Neuronal stem cell (in vitro differentiated cells): ENCODE measurements around the gene PRAMEF11. TPM values are rescaled to one million over a fixed set of nuclear protein-coding genes. Genes with fewer than 3 reads are reported as not detected.
"Not testable (repeated sequence)": the region's sequence is repeated elsewhere in the genome, so short reads cannot be mapped to it uniquely, and the experiment has no call there.

ENCODE experiments used
- DNase-seq: peaks from one replicate; pipeline ENCODE4 v3.0.0-alpha.2; 2013; ENCODE audit warnings: low spot score
- H2AFZ ChIP-seq: one replicate; pipeline ENCODE4 v1.6.1; 2013; ENCODE audit warnings: mild to moderate bottlenecking, low read length, inconsistent platforms
- H2AK5ac ChIP-seq: 2 replicates; pipeline ENCODE4 v1.6.1; 2013; ENCODE audit warnings: low read depth, mild to moderate bottlenecking, inconsistent platforms, low read length, moderate library complexity, mixed read lengths
- H2BK120ac ChIP-seq: 2 replicates; pipeline ENCODE4 v1.6.1; 2013; ENCODE audit warnings: low read depth, mild to moderate bottlenecking, inconsistent platforms, low read length, moderate library complexity, mixed read lengths
- H2BK12ac ChIP-seq: one replicate; pipeline ENCODE4 v1.6.1; 2013; ENCODE audit warnings: low read length, inconsistent platforms
- H2BK15ac ChIP-seq: 2 replicates; pipeline ENCODE4 v1.6.1; 2013; ENCODE audit warnings: mild to moderate bottlenecking, low read length, inconsistent platforms, mixed read lengths
- H2BK5ac ChIP-seq: one replicate; pipeline ENCODE4 v1.6.1; 2013; ENCODE audit warnings: inconsistent platforms, mild to moderate bottlenecking, low read length, moderate library complexity
- H3K14ac ChIP-seq: one replicate; pipeline ENCODE4 v1.6.1; 2013; ENCODE audit warnings: low read length, inconsistent platforms
- H3K18ac ChIP-seq: 2 replicates; pipeline ENCODE4 v1.6.1; 2013; ENCODE audit warnings: low read length, inconsistent platforms
- H3K23ac ChIP-seq: 2 replicates; pipeline ENCODE4 v1.6.1; 2013; ENCODE audit warnings: low read depth, mild to moderate bottlenecking, mixed read lengths, low read length, inconsistent platforms; ENCODE audit not compliant: poor library complexity
- H3K27ac ChIP-seq: replicated peaks from 3 replicates; pipeline ENCODE4 v1.5.1; 2013; ENCODE audit warnings: low read length, inconsistent platforms
- H3K27me3 ChIP-seq, 3 experiments: 2 replicates each; pipeline ENCODE4 v1.6.1; 2013; ENCODE audit warnings: low read length in 3 of 3, mild to moderate bottlenecking in 2 of 3, inconsistent platforms in 1 of 3, low read depth in 1 of 3, mixed read lengths in 1 of 3, moderate library complexity in 1 of 3; ENCODE audit not compliant: control insufficient read depth in 3 of 3, insufficient read depth in 3 of 3
- H3K36me3 ChIP-seq, 2 donors: replicated peaks in 1 of 2; 2 replicates each; pipeline ENCODE4 v1.6.1; 2013; ENCODE audit warnings: low read length in 2 of 2; ENCODE audit not compliant: control insufficient read depth in 2 of 2, insufficient read depth in 2 of 2
- H3K4ac ChIP-seq: 2 replicates; pipeline ENCODE4 v1.6.1; 2013; ENCODE audit warnings: inconsistent platforms, mild to moderate bottlenecking, low read length, moderate library complexity
- H3K4me1 ChIP-seq, 2 donors: 1 replicate in 1 of 2; 2 replicates in 1 of 2; pipeline ENCODE4 v1.6.1; 2013; ENCODE audit warnings: low read length in 2 of 2, low read depth in 1 of 2; ENCODE audit not compliant: control insufficient read depth in 2 of 2, insufficient read depth in 1 of 2
- H3K4me2 ChIP-seq: one replicate; pipeline ENCODE4 v1.6.1; 2013; ENCODE audit warnings: mild to moderate bottlenecking, low read length, inconsistent platforms; ENCODE audit not compliant: insufficient read depth, poor library complexity, severe bottlenecking
- H3K4me3 ChIP-seq, 2 donors: 2 replicates each; pipeline ENCODE4 v1.5.1; 2013; ENCODE audit warnings: low read length in 2 of 2, mild to moderate bottlenecking in 2 of 2, inconsistent platforms in 1 of 2, moderate library complexity in 1 of 2
- H3K79me1 ChIP-seq: one replicate; pipeline ENCODE4 v1.6.1; 2013; ENCODE audit warnings: low read depth, mild to moderate bottlenecking, inconsistent platforms, low read length, moderate library complexity
- H3K9ac ChIP-seq: one replicate; pipeline ENCODE4 v1.6.1; 2013; ENCODE audit warnings: mild to moderate bottlenecking, low read depth, low read length, inconsistent platforms; ENCODE audit not compliant: poor library complexity
- H3K9me3 ChIP-seq, 2 donors: replicated peaks in 1 of 2; 2 replicates each; pipeline versions ENCODE3 to v1.6.1; 2013; ENCODE audit warnings: low read length in 2 of 2, mild to moderate bottlenecking in 2 of 2, inconsistent platforms in 1 of 2, low read depth in 1 of 2, mixed read lengths in 1 of 2, moderate library complexity in 1 of 2; ENCODE audit not compliant: control insufficient read depth in 2 of 2, insufficient read depth in 1 of 2
- H4K8ac ChIP-seq: one replicate; pipeline ENCODE4 v1.6.1; 2013; ENCODE audit warnings: low read depth, mild to moderate bottlenecking, inconsistent platforms, low read length, moderate library complexity
- H4K91ac ChIP-seq: one replicate; pipeline ENCODE4 v1.6.1; 2013; ENCODE audit warnings: low read length, low read depth, mild to moderate bottlenecking, inconsistent platforms; ENCODE audit not compliant: poor library complexity
- WGBS, 2 donors: extraction: QIAGEN DNeasy Blood & Tissue Kit; methylation state at CpG; one replicate each; pipeline ENCODE4 v1.1.7; 2013; ENCODE audit warnings: missing lambda C conversion rate in 2 of 2, mixed read lengths in 1 of 2; ENCODE audit not compliant: insufficient read length in 2 of 2, insufficient replicate concordance in 1 of 2; ENCODE audit errors: extremely low coverage in 2 of 2; 5-methylcytosine and 5-hydroxymethylcytosine counted together
- polyA plus RNA-seq, 2 experiments: library from polyadenylated mRNA; stranded (reverse); fragments of 200-250 nt; gene quantifications; one replicate each; pipeline ENCODE4 v1.2.3, GENCODE V29; 2013

The PRAMEF11 gene
- polyA plus RNA-seq (2013, experiment 1 of 2) = not detected
- not detected for polyA plus RNA-seq (2013, experiment 2 of 2)

GRCh38 chr1:12831310-12831709, at the start of gene PRAMEF11:
Gene PRAMEF11, minus strand, starts transcription at chr1:12831410. Its CDS starts 2,621 bp downstream, at chr1:12828789.
- not testable (repeated sequence) for H3K4ac ChIP-seq, H2BK120ac ChIP-seq, H3K9ac ChIP-seq, H2BK5ac ChIP-seq, H2AFZ ChIP-seq, H3K27me3 ChIP-seq, H4K91ac ChIP-seq, H2AK5ac ChIP-seq, DNase-seq, H3K36me3 ChIP-seq, H3K4me1 ChIP-seq, H3K27ac ChIP-seq, H3K23ac ChIP-seq, H3K14ac ChIP-seq, H3K79me1 ChIP-seq, H4K8ac ChIP-seq, H3K4me3 ChIP-seq, H3K18ac ChIP-seq, H3K9me3 ChIP-seq, H3K4me2 ChIP-seq, H2BK15ac ChIP-seq, H2BK12ac ChIP-seq
- no CpG with 5 or more reads among the region's 3 CpGs for WGBS, 2 donors

GRCh38 chr1:12878453-12878852, 47.2 kb upstream of the PRAMEF11 start:
- H3K18ac ChIP-seq, H3K27ac ChIP-seq, H3K14ac ChIP-seq, H3K79me1 ChIP-seq, H3K4me2 ChIP-seq, H3K4me3 ChIP-seq, H3K36me3 ChIP-seq, H4K91ac ChIP-seq, H3K4me1 ChIP-seq, H2BK120ac ChIP-seq, H3K23ac ChIP-seq, DNase-seq, H2BK15ac ChIP-seq, H2AFZ ChIP-seq, H2BK12ac ChIP-seq, H3K4ac ChIP-seq, H3K9ac ChIP-seq, H2AK5ac ChIP-seq, H3K9me3 ChIP-seq, H4K8ac ChIP-seq, H3K27me3 ChIP-seq, H2BK5ac ChIP-seq: not testable (repeated sequence)
- no CpG with 5 or more reads among the region's 4 CpGs for WGBS, 2 donors

GRCh38 chr1:12863131-12863880, 32.1 kb upstream of the PRAMEF11 start:
- not testable (repeated sequence) for H3K14ac ChIP-seq, DNase-seq, H4K91ac ChIP-seq, H3K23ac ChIP-seq, H3K27ac ChIP-seq, H2AFZ ChIP-seq, H3K36me3 ChIP-seq, H3K9me3 ChIP-seq, H3K4me2 ChIP-seq, H3K27me3 ChIP-seq, H2AK5ac ChIP-seq, H2BK12ac ChIP-seq, H3K9ac ChIP-seq, H4K8ac ChIP-seq, H3K4me3 ChIP-seq, H2BK5ac ChIP-seq, H3K79me1 ChIP-seq, H3K18ac ChIP-seq, H2BK15ac ChIP-seq, H3K4ac ChIP-seq, H3K4me1 ChIP-seq, H2BK120ac ChIP-seq
- WGBS, 2 donors = no CpG with 5 or more reads among the region's 7 CpGs

DNA sequence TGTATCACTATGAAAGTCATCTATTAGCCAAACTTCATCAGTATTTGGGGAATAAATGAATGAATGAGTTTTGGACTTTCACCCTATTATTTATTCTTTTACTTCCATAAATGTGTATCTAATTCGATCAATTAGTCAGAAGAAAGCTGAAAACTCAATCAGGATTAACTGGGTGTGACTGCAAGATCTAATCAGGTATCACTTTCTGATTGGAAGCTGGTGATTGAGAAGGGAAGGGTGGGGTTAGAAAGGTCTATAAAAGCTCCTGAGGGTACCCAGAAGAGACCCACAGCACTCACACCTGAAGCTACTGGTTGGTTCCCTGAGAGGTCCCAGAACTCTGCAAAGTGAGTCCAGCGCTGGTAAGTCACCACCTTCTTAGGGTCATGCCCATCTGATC, 25.6 kb upstream of the PRAMEF11 start, which contains the start of gene PRAMEF2:
TSS of gene PRAMEF2 (plus strand) at position 301 of the 400 bp plus-strand sequence. CDS start 1,924 bp downstream, outside the sequence.
- not testable (repeated sequence) for H2AFZ ChIP-seq, H3K4me2 ChIP-seq, H4K8ac ChIP-seq, H3K18ac ChIP-seq, H2BK120ac ChIP-seq, H4K91ac ChIP-seq, H2BK5ac ChIP-seq, H3K36me3 ChIP-seq, H3K27ac ChIP-seq, H3K4me1 ChIP-seq, H2AK5ac ChIP-seq, H3K4me3 ChIP-seq, H2BK15ac ChIP-seq, H3K9ac ChIP-seq, H3K79me1 ChIP-seq, H3K4ac ChIP-seq, H3K27me3 ChIP-seq, H2BK12ac ChIP-seq, DNase-seq, H3K23ac ChIP-seq, H3K14ac ChIP-seq, H3K9me3 ChIP-seq
- WGBS, 2 donors = no CpG with 5 or more reads among the region's 2 CpGs
